Mesothelial cell of epicardium (in vitro differentiated cells): ENCODE data around the gene CDH19. TPM values are rescaled to one million over a fixed set of nuclear protein-coding genes. Genes with fewer than 3 reads are reported as not detected.
A peak's percentile ranks its signal among the peaks of the same experiment; 100 is the strongest.
"Not testable (repeated sequence)": the region's sequence is repeated elsewhere in the genome, so short reads cannot be mapped to it uniquely, and the experiment has no call there.

Source experiments
- DNase-seq, 2 experiments: peaks; one replicate each; pipeline ENCODE4 v3.0.0; 2021; ENCODE audit warnings: low spot score in 2 of 2; ENCODE audit not compliant: unreplicated experiment in 2 of 2
- H3K27ac Mint-ChIP-seq: 2 replicates; pipeline ENCODE4 v1.8.0; 2021; ENCODE audit warnings: mixed read lengths
- H3K27me3 Mint-ChIP-seq: 2 replicates; pipeline ENCODE4 v1.8.0; 2021; ENCODE audit warnings: low read depth, mixed read lengths
- H3K36me3 Mint-ChIP-seq: 2 replicates; pipeline ENCODE4 v1.8.0; 2021; ENCODE audit warnings: mixed read lengths
- H3K4me1 Mint-ChIP-seq: 2 replicates; pipeline ENCODE4 v1.8.0; 2021; ENCODE audit warnings: mixed read lengths
- H3K4me3 Mint-ChIP-seq: 2 replicates; pipeline ENCODE4 v1.8.0; 2021; ENCODE audit warnings: mild to moderate bottlenecking, moderate library complexity, mixed read lengths
- H3K9me3 Mint-ChIP-seq: 2 replicates; pipeline ENCODE4 v1.8.0; 2021; ENCODE audit warnings: mixed read lengths
- total RNA-seq: library from RNA; stranded (reverse); gene quantifications from 3 replicates; pipeline ENCODE4 v1.2.1, GENCODE V29; 2021
- TF ChIP-seq, protein P1 (sequence below): fragments of 200-600 bp; sonication (generic); IDR thresholded peaks from one replicate; pipeline ENCODE4 v1.5.0; 2021; ENCODE audit warnings: antibody characterized with exemption; ENCODE audit not compliant: unreplicated experiment

Gene CDH19
- total RNA-seq, 1 donor from 2014 or later, result not detected

GRCh38 chr18:66508937-66509336, 95.0 kb downstream of the CDH19 start:
- Mint-ChIP-seq H3K9me3 (no peaks in the 10 kb centered on the region), H3K27ac (no peak overlapping the region), H3K36me3 (no peaks in the 10 kb centered on the region), H3K4me1 (peaks cover 10% of the 10 kb centered on the region), H3K4me3 (no peak overlapping the region), H3K27me3 (no peaks in the 10 kb centered on the region)
- no peak for DNase-seq
- TF ChIP-seq, protein P1, sequence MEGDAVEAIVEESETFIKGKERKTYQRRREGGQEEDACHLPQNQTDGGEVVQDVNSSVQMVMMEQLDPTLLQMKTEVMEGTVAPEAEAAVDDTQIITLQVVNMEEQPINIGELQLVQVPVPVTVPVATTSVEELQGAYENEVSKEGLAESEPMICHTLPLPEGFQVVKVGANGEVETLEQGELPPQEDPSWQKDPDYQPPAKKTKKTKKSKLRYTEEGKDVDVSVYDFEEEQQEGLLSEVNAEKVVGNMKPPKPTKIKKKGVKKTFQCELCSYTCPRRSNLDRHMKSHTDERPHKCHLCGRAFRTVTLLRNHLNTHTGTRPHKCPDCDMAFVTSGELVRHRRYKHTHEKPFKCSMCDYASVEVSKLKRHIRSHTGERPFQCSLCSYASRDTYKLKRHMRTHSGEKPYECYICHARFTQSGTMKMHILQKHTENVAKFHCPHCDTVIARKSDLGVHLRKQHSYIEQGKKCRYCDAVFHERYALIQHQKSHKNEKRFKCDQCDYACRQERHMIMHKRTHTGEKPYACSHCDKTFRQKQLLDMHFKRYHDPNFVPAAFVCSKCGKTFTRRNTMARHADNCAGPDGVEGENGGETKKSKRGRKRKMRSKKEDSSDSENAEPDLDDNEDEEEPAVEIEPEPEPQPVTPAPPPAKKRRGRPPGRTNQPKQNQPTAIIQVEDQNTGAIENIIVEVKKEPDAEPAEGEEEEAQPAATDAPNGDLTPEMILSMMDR, result no peak

DNA sequence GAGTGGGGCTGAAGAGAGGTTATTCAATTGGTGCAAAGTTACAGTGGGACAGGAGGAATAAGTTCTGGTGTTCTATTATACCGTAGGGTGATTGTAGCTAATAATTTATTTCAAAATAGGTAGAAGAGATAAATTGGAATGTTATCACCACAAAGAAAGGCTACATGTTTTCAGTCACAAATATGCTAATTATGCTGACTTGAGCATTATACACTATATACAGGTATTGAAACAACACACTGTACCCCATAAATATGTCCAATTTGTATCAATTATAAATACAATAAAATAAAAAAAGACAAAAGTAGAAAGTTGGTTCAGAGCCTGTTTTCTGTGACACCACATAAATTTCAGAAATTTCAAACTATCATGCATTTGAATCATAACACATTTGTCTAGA, 97.7 kb downstream of the CDH19 start:
- Mint-ChIP-seq H3K4me1 (peaks cover 7% of the 10 kb centered on the region), H3K27ac (no peak overlapping the region), H3K27me3 (no peaks in the 10 kb centered on the region), H3K9me3 (no peaks in the 10 kb centered on the region), H3K36me3 (no peaks in the 10 kb centered on the region), H3K4me3 (no peak overlapping the region)
- TF ChIP-seq, protein P1, result no peak
- no peak for DNase-seq

- Mint-ChIP-seq H3K4me1 (no peaks in the 10 kb centered on the region), H3K9me3 (no peaks in the 10 kb centered on the region), H3K27ac (no peak overlapping the region), H3K27me3 (peaks cover 7% of the 10 kb centered on the region), H3K36me3 (no peaks in the 10 kb centered on the region), H3K4me3 (no peak overlapping the region)
- DNase-seq, result no peak
- TF ChIP-seq, protein P1, result no peak
These were observed 106.5 kb downstream of the CDH19 start for GRCh38 chr18:66497351-66497750.

DNA sequence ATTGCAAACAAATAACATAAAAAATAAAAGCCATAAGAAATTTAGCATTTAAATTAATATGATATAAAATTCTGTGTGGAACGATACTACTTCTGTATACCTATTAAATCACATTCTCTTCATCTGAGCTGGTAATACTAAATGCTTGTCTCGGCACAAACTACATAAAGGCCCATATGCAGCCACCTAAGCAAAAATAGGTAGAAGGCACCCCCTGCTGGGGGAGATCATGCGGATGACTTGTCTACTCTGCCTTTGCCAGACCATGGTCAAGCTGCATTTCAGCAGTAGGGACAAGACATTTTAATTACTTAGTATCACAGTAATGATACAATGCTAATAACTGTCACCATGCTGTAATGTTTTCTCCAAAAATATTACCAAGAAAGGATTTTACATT, 108.0 kb downstream of the CDH19 start:
- TF ChIP-seq, protein P1, result peak; percentile 68
- Mint-ChIP-seq H3K4me3 (no peak overlapping the region), H3K27me3 (peaks cover 7% of the 10 kb centered on the region), H3K36me3 (no peaks in the 10 kb centered on the region), H3K27ac (no peak overlapping the region), H3K9me3 (no peaks in the 10 kb centered on the region), H3K4me1 (no peaks in the 10 kb centered on the region)
- peak; percentile 32 to 82 for DNase-seq

GRCh38 chr18:66473882-66474281, 130.0 kb downstream of the CDH19 start:
- Mint-ChIP-seq H3K27me3 (no peaks in the 10 kb centered on the region), H3K4me3 (no peak overlapping the region), H3K27ac (no peak overlapping the region), H3K4me1 (no peaks in the 10 kb centered on the region), H3K36me3 (no peaks in the 10 kb centered on the region), H3K9me3 (no peaks in the 10 kb centered on the region)
- TF ChIP-seq, protein P1, result no peak
- DNase-seq, result no peak

GRCh38 chr18:66466184-66466583, 137.7 kb downstream of the CDH19 start:
- H3K4me1 Mint-ChIP-seq, H3K4me3 Mint-ChIP-seq, H3K27me3 Mint-ChIP-seq, H3K27ac Mint-ChIP-seq, H3K9me3 Mint-ChIP-seq, DNase-seq, H3K36me3 Mint-ChIP-seq: not testable (repeated sequence)
